Measurements from ENCODE around the gene MEST.
A peak's percentile ranks its signal among the peaks of the same experiment; 100 is the strongest.

The MEST gene

GRCh38 chr7:130485734-130486113, 6.2 kb upstream of the MEST start:
- no peak for DNase-seq (ENCODE audit: low spot score)
- no peak for TF ChIP-seq CTCF (IDR thresholded peaks at IDR 0.05; ENCODE audit: extremely low read depth, missing control alignments)

- TF ChIP-seq CTCF (IDR thresholded peaks at IDR 0.05; ENCODE audit: extremely low read depth, missing control alignments), result peak; percentile 84
- peak; percentile 74 for DNase-seq (ENCODE audit: low spot score)
Measured at GRCh38 chr7:130486114-130486953, 5.6 kb upstream of the MEST start.

GRCh38 chr7:130486954-130487436, 4.9 kb upstream of the MEST start:
- TF ChIP-seq CTCF (IDR thresholded peaks at IDR 0.05; ENCODE audit: extremely low read depth, missing control alignments), result no peak
- no peak for DNase-seq (ENCODE audit: low spot score)

GRCh38 chr7:130488392-130489139, 3.3 kb upstream of the MEST start:
- no peak for TF ChIP-seq CTCF (IDR thresholded peaks at IDR 0.05; ENCODE audit: extremely low read depth, missing control alignments)

GRCh38 chr7:130489140-130489983, 2.5 kb upstream of the MEST start:
- no peak for TF ChIP-seq CTCF (IDR thresholded peaks at IDR 0.05; ENCODE audit: extremely low read depth, missing control alignments)
- DNase-seq (ENCODE audit: low spot score), result no peak

More at GRCh38 chr7:130488392-130489139, 3.3 kb upstream of the MEST start:
- DNase-seq (ENCODE audit: low spot score), result no peak

GRCh38 chr7:130490311-130490791, 1.5 kb upstream of the MEST start:
- no peak for TF ChIP-seq CTCF (IDR thresholded peaks at IDR 0.05; ENCODE audit: extremely low read depth, missing control alignments)
- DNase-seq (ENCODE audit: low spot score), result no peak

Measured in GM20000 (cell line).